ENCODE measurements around the gene SCGB1D4. TPM values are rescaled to one million over a fixed set of nuclear protein-coding genes. Genes with fewer than 3 reads are reported as not detected.
"Not testable (repeated sequence)": the region's sequence is repeated elsewhere in the genome, so short reads cannot be mapped to it uniquely, and the experiment has no call there.

SCGB1D4 gene
- polyA plus RNA-seq, 1 donor from 2014 or later: not detected

DNA sequence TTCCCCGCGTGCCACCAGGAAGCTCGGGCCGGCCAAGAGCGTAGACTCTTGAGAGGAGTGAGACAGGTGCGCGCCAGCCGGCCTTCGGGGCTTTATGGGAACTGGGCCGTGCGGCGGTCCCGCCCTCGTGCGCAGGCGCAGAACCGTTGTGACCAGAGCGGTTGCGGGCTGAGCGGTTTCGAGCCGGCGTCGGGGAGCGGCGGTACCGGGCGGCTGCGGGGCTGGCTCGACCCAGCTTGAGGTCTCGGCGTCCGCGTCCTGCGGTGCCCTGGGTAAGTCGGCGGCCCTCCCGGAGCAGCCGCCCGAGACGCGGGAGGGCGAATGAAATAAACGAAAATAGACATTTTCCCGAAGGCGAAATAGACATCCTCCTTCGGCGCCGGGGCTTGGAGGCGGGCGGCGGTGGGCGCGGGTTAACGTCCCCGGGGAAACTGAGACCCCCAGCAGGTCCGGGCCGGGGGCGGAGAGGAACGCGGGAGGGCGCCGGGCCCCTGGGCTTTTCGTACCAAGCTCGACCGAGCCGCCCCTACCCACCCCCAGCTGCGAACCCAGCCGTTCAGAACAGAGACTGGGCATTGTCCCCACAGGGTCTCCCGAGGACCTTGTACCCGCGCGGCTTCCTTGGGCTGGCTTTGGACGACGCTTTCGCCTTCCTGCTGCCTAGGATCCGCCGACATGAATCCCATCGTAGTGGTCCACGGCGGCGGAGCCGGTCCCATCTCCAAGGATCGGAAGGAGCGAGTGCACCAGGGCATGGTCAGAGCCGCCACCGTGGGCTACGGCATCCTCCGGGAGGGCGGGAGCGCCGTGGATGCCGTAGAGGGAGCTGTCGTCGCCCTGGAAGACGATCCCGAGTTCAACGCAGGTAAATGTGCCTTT, 38.7 kb upstream of the SCGB1D4 start, which contains the start of gene ASRGL1:
TSS of gene ASRGL1 (plus strand) at position 146 of the 879 bp plus-strand sequence. CDS start at position 676, 530 bp downstream.
- Histone ChIP-seq H3K27ac (ENCODE audit: low read length) (peak within 1 kb of the TSS; percentile 76), H4K20me1 (ENCODE audit: insufficient read depth) (no peaks in the 10 kb centered on the region), H3F3A (ENCODE audit: insufficient read depth, low read length, poor library complexity, severe bottlenecking) (no peaks in the 10 kb centered on the region), H3K9me3 (ENCODE audit: low read length) (no peaks in the 10 kb centered on the region), H3K4me2 (ENCODE audit: low read length) (peak within 1 kb of the TSS; percentile 51), H3K4me3 (ENCODE audit: low read length) (peak within 1 kb of the TSS; percentile 82), H3K9ac (ENCODE audit: low read length) (peak within 1 kb of the TSS; percentile 85), H3K27me3 (ENCODE audit: insufficient read depth, low read depth, low read length) (no peaks in the 10 kb centered on the region), H3K36me3 (ENCODE audit: insufficient read depth, low read length) (peaks cover 6% of the 10 kb centered on the region), H3K9me2 (ENCODE audit: insufficient read depth, low read length) (no peaks in the 10 kb centered on the region), H2AFZ (ENCODE audit: low read depth, low read length) (peak within 1 kb of the TSS; percentile 93), H3K79me2 (replicated peaks; ENCODE audit: insufficient read depth, low read length) (no peaks in the 10 kb centered on the region)
- TF ChIP-seq, protein P1, sequence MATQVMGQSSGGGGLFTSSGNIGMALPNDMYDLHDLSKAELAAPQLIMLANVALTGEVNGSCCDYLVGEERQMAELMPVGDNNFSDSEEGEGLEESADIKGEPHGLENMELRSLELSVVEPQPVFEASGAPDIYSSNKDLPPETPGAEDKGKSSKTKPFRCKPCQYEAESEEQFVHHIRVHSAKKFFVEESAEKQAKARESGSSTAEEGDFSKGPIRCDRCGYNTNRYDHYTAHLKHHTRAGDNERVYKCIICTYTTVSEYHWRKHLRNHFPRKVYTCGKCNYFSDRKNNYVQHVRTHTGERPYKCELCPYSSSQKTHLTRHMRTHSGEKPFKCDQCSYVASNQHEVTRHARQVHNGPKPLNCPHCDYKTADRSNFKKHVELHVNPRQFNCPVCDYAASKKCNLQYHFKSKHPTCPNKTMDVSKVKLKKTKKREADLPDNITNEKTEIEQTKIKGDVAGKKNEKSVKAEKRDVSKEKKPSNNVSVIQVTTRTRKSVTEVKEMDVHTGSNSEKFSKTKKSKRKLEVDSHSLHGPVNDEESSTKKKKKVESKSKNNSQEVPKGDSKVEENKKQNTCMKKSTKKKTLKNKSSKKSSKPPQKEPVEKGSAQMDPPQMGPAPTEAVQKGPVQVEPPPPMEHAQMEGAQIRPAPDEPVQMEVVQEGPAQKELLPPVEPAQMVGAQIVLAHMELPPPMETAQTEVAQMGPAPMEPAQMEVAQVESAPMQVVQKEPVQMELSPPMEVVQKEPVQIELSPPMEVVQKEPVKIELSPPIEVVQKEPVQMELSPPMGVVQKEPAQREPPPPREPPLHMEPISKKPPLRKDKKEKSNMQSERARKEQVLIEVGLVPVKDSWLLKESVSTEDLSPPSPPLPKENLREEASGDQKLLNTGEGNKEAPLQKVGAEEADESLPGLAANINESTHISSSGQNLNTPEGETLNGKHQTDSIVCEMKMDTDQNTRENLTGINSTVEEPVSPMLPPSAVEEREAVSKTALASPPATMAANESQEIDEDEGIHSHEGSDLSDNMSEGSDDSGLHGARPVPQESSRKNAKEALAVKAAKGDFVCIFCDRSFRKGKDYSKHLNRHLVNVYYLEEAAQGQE (IDR thresholded peaks at IDR 0.05; ENCODE audit: borderline replicate concordance): peak; percentile 20
- TF ChIP-seq POLR2AphosphoS5 (IDR thresholded peaks at IDR 0.05) (peak; percentile 84), EP300 (conservative IDR thresholded peaks at IDR 0.05; ENCODE audit: poor library complexity, severe bottlenecking) (no peak), MXI1 (conservative IDR thresholded peaks at IDR 0.05; ENCODE audit: poor library complexity, severe bottlenecking) (peak; percentile 37)
- TF ChIP-seq, protein P2, sequence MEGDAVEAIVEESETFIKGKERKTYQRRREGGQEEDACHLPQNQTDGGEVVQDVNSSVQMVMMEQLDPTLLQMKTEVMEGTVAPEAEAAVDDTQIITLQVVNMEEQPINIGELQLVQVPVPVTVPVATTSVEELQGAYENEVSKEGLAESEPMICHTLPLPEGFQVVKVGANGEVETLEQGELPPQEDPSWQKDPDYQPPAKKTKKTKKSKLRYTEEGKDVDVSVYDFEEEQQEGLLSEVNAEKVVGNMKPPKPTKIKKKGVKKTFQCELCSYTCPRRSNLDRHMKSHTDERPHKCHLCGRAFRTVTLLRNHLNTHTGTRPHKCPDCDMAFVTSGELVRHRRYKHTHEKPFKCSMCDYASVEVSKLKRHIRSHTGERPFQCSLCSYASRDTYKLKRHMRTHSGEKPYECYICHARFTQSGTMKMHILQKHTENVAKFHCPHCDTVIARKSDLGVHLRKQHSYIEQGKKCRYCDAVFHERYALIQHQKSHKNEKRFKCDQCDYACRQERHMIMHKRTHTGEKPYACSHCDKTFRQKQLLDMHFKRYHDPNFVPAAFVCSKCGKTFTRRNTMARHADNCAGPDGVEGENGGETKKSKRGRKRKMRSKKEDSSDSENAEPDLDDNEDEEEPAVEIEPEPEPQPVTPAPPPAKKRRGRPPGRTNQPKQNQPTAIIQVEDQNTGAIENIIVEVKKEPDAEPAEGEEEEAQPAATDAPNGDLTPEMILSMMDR (IDR thresholded peaks at IDR 0.05; ENCODE audit: poor library complexity, severe bottlenecking): no peak

DNA sequence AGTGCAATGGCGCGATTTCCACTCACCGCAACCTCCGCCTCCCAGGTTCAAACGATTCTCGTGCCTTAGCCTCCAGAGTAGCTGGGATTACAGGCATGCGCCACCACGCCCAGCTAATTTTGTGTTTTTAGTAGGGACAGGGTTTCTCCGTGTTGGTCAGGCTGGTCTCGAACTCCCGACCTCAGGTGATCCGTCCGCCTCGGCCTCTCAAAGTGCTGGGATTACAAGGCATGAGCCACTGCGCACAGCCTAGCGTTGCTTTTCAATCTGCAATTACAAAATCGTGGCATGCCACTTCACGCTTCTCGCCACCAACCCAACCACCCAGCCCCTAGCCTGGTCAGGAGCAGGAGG, 38.1 kb upstream of the SCGB1D4 start:
- not testable (repeated sequence) for H3K79me2 ChIP-seq (replicated peaks; ENCODE audit: insufficient read depth, low read length); H3F3A ChIP-seq (ENCODE audit: insufficient read depth, low read length, poor library complexity, severe bottlenecking); H3K27me3 ChIP-seq (ENCODE audit: insufficient read depth, low read depth, low read length); H3K9me3 ChIP-seq (ENCODE audit: low read length); H3K9me2 ChIP-seq (ENCODE audit: insufficient read depth, low read length); H4K20me1 ChIP-seq (ENCODE audit: insufficient read depth); H3K36me3 ChIP-seq (ENCODE audit: insufficient read depth, low read length); H3K4me2 ChIP-seq (ENCODE audit: low read length)
- Histone ChIP-seq H3K4me3 (ENCODE audit: low read length) (peak overlapping the region; percentile 82), H3K9ac (ENCODE audit: low read length) (peak overlapping the region; percentile 85), H3K27ac (ENCODE audit: low read length) (peak overlapping the region; percentile 76), H2AFZ (ENCODE audit: low read depth, low read length) (peak overlapping the region; percentile 93)

DNA sequence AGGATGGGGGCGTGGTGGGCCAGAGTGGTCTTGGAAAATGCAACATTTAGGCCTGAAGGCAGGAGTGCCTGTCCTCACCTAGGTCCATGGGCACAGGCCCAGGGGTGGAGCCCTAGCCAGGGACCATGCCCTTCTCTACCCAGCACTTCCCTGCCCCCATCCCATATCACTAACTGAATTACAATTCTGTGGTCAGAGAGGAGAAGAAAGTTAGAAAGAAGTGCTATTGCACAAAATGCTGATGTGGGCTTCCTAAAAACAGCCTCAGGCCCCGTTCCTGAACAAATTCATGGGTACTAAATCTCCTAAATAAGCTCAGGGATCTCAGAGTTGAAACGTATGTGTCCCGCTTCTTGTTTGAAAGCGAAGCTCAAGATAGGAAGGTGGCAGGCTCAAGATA, 34.9 kb upstream of the SCGB1D4 start:
- Histone ChIP-seq H3K9me3 (ENCODE audit: low read length) (no peaks in the 10 kb centered on the region), H3K27me3 (ENCODE audit: insufficient read depth, low read depth, low read length) (no peaks in the 10 kb centered on the region), H3K79me2 (replicated peaks; ENCODE audit: insufficient read depth, low read length) (no peaks in the 10 kb centered on the region), H4K20me1 (ENCODE audit: insufficient read depth) (no peaks in the 10 kb centered on the region), H3K27ac (ENCODE audit: low read length) (no peak overlapping the region), H3K4me3 (ENCODE audit: low read length) (no peak overlapping the region), H3K9me2 (ENCODE audit: insufficient read depth, low read length) (no peaks in the 10 kb centered on the region), H2AFZ (ENCODE audit: low read depth, low read length) (no peak overlapping the region), H3K9ac (ENCODE audit: low read length) (no peak overlapping the region), H3K36me3 (ENCODE audit: insufficient read depth, low read length) (no peaks in the 10 kb centered on the region), H3K4me2 (ENCODE audit: low read length) (no peak overlapping the region), H3F3A (ENCODE audit: insufficient read depth, low read length, poor library complexity, severe bottlenecking) (no peaks in the 10 kb centered on the region)
- TF ChIP-seq, protein P1 (IDR thresholded peaks at IDR 0.05; ENCODE audit: borderline replicate concordance): no peak
- TF ChIP-seq POLR2AphosphoS5 (IDR thresholded peaks at IDR 0.05) (no peak), TAF1 (IDR thresholded peaks at IDR 0.05; ENCODE audit: low read depth) (no peak), RAD21 (conservative IDR thresholded peaks at IDR 0.05) (no peak), EP300 (conservative IDR thresholded peaks at IDR 0.05; ENCODE audit: poor library complexity, severe bottlenecking) (no peak), EZH2 (IDR thresholded peaks at IDR 0.05; ENCODE audit: borderline replicate concordance, insufficient read depth, low read length, poor library complexity, severe bottlenecking) (no peak), SMC3 (conservative IDR thresholded peaks at IDR 0.05; ENCODE audit: poor library complexity) (no peak), MXI1 (conservative IDR thresholded peaks at IDR 0.05; ENCODE audit: poor library complexity, severe bottlenecking) (no peak)
- TF ChIP-seq, protein P2 (IDR thresholded peaks at IDR 0.05; ENCODE audit: poor library complexity, severe bottlenecking): no peak

Data from neural cell (in vitro differentiated cells).